Heart left ventricle (tissue), 16 donors: ENCODE measurements around the gene TMEM156. TPM values are rescaled to one million over a fixed set of nuclear protein-coding genes. Genes with fewer than 3 reads are reported as not detected.
A peak's percentile ranks its signal among the peaks of the same experiment; 100 is the strongest.

ENCODE experiments used
- ATAC-seq, 4 donors: fragments of 200-7000 bp; cut with Tn5 transposase; one replicate each; pipeline ENCODE4 v1.9.1; 2020 to 2022; ENCODE audit warnings: moderate library complexity in 4 of 4, mild to moderate bottlenecking in 3 of 4, moderate number of reproducible peaks in 1 of 4
- DNase-seq, 5 donors: peaks; one replicate each; pipeline ENCODE4 v3.0.0-alpha.2; 2020
- H3K27ac ChIP-seq, 12 donors: fragments of 200-600 bp; sonication (generic) in 4 of 12; one replicate each; pipeline versions ENCODE4 v1.5.0 to v1.8.0; 2016 to 2022; ENCODE audit warnings: mild to moderate bottlenecking in 2 of 12
- H3K27me3 ChIP-seq, 9 donors: fragments of 200-600 bp; sonication (generic) in 2 of 9; one replicate each; pipeline versions ENCODE4 v1.5.1 to v1.8.0; 2016 to 2022; ENCODE audit warnings: mild to moderate bottlenecking in 3 of 9
- H3K36me3 ChIP-seq, 9 donors: fragments of 200-600 bp; sonication (generic) in 2 of 9; one replicate each; pipeline versions ENCODE4 v1.5.0 to v1.8.0; 2018 to 2022; ENCODE audit warnings: mild to moderate bottlenecking in 2 of 9
- H3K4me1 ChIP-seq, 12 donors: fragments of 200-600 bp; sonication (generic) in 4 of 12; one replicate each; pipeline versions ENCODE4 v1.5.0 to v1.8.0; 2016 to 2022; ENCODE audit warnings: mild to moderate bottlenecking in 3 of 12
- H3K4me3 ChIP-seq, 12 donors: fragments of 200-600 bp; sonication (generic) in 4 of 12; one replicate each; pipeline versions ENCODE4 v1.5.0 to v1.8.0; 2017 to 2022; ENCODE audit warnings: mild to moderate bottlenecking in 9 of 12, moderate library complexity in 4 of 12
- H3K9me3 ChIP-seq, 12 donors: fragments of 200-600 bp; sonication (generic) in 4 of 12; one replicate each; pipeline versions ENCODE4 v1.5.0 to v1.8.0; 2016 to 2022; ENCODE audit warnings: mild to moderate bottlenecking in 1 of 12
- CTCF ChIP-seq, 12 donors: fragments of 200-600 bp; sonication (generic) in 4 of 12; IDR thresholded peaks; one replicate each; pipeline versions ENCODE4 v1.5.0 to v1.8.0; 2018 to 2022; ENCODE audit warnings: antibody characterized with exemption in 12 of 12, mild to moderate bottlenecking in 5 of 12
- POLR2A ChIP-seq, 2 donors: fragments of 450-650 bp; IDR thresholded peaks; one replicate each; pipeline ENCODE4 v1.6.1; 2017; ENCODE audit warnings: antibody characterized with exemption in 2 of 2, mild to moderate bottlenecking in 2 of 2, moderate library complexity in 2 of 2
- WGBS, 4 donors: extraction: QIAGEN DNeasy Blood & Tissue Kit in 2 of 4; methylation state at CpG; one replicate each; pipeline versions ENCODE4 v1.1.5 to v1.1.7; 2013 to 2018; 5-methylcytosine and 5-hydroxymethylcytosine counted together
- intact Hi-C, 10 donors: fragments of 100-400 bp; cut with DNase I; formaldehyde crosslinking; loops; one replicate each; pipeline versions ENCODE4 v1.11.1 to v1.14.2; 2022
- polyA plus RNA-seq, 2 donors: library from polyadenylated mRNA; stranded (reverse); fragments of 200-250 nt; gene quantifications; one replicate each; pipeline ENCODE4 v1.2.3, GENCODE V29; 2013
- total RNA-seq, 9 donors: library from RNA; depleted of rRNA in 2 of 9; stranded (reverse); fragments of >200 nt in 2 of 9; fragmentation: NEBNext Ultra II Directional in 3 of 9; extraction: Animal tissue kit (Norgen Biotek cat#: 25700) in 3 of 9; gene quantifications; one replicate each; pipeline versions ENCODE4 v1.1.0 to v1.2.4, GENCODE V29; 2016 to 2023
- donor health status: ischemic (EF 13 %, LVEDD 7.1; RV severe dilation, severe dysfunction).
- donor health status: healthy with polysubstance abuse.
- donor health status: DM: no; HTN: yes; CAD: no.
- donor health status: DM: no; HTN: no; CAD: no.
- donor health status: ischemic (EF 25% LVEDD 6.9; RV normal size, moderate dysfunction).
- donor health status: ischemic (EF 25% LVEDD 5.7; RV mildly dilated, moderate dysfunction).
- donor health status: healthy.
- donor health status: DM: yes; HTN: yes; CAD: no.
- donor health status: ischemic (EF 35%, LVEDD 5.7; RV mildly dilated, moderate dysfunction).
- donor health status: nonischemic (EF 11% LVEDD 7.7; RV severe dilation, severe dysfunction).
- donor health status: DM: yes; HTN: yes; CAD: no.
- donor health status: PGD.
- donor health status: ischemic (EF 29% LVEDD 5.4; RV normal size, mild dysfunction).
- donor health status: nonischemic (EF 23%, LVEDD 6.1; RV moderate dilation, normal function).

TMEM156 gene
- total and polyA plus RNA-seq, 11 donors: 0.06 to 2.3 (median 0.14) TPM; not detected in 8

- H3K4me3 ChIP-seq: no peak overlapping the region
- no peaks in the 10 kb centered on the region for H3K36me3 ChIP-seq
- WGBS, 4 donors: 96 to 97% (median 96%) methylated on average over 4 of the region's 4 CpGs
- no peaks in the 10 kb centered on the region for H3K9me3 ChIP-seq
- DNase-seq (no peak), ATAC-seq (no peak)
- intact Hi-C loops: no loop called here
- H3K27ac ChIP-seq: no peak overlapping the region
- TF ChIP-seq POLR2A (IDR thresholded peaks at IDR 0.05) (no peak), CTCF (IDR thresholded peaks at IDR 0.05) (no peak)
- peaks cover 0 to 16% (median under 1%) of the 10 kb centered on the region in 12 donors for H3K4me1 ChIP-seq
- no peaks in the 10 kb centered on the region for H3K27me3 ChIP-seq
Observed at GRCh38 chr4:39053983-39054382, 21.8 kb upstream of the TMEM156 start.

GRCh38 chr4:39051492-39051891 is 19.3 kb upstream of the TMEM156 start:
- Histone ChIP-seq H3K36me3 (no peaks in the 10 kb centered on the region), H3K4me3 (no peak overlapping the region), H3K4me1 (peaks cover 0 to 40% (median 16%) of the 10 kb centered on the region in 12 donors), H3K9me3 (no peaks in the 10 kb centered on the region), H3K27ac (no peak overlapping the region), H3K27me3 (no peaks in the 10 kb centered on the region)
- intact Hi-C loops: no loop called here
- TF ChIP-seq POLR2A (IDR thresholded peaks at IDR 0.05): no peak
- TF ChIP-seq CTCF (IDR thresholded peaks at IDR 0.05): no peak
- no peak for ATAC-seq
- WGBS, 4 donors: 69 to 85% (median 79%) methylated on average over 1 of the region's 1 CpG
- no peak for DNase-seq

- TF ChIP-seq POLR2A (IDR thresholded peaks at IDR 0.05): no peak
- no peak for TF ChIP-seq CTCF (IDR thresholded peaks at IDR 0.05)
- DNase-seq (no peak), ATAC-seq (no peak)
- H3K27me3 ChIP-seq: no peaks in the 10 kb centered on the region
- peaks cover 0 to 47% (median 16%) of the 10 kb centered on the region in 12 donors for H3K4me1 ChIP-seq
- H3K4me3 ChIP-seq: no peak overlapping the region
- 79 to 83% (median 80%) methylated on average over 2 of the region's 2 CpGs for WGBS, 4 donors
- intact Hi-C loops: no loop called here
- no peaks in the 10 kb centered on the region for H3K9me3 ChIP-seq
- no peaks in the 10 kb centered on the region for H3K36me3 ChIP-seq
- H3K27ac ChIP-seq: no peak overlapping the region
Observed at GRCh38 chr4:39050590-39050989, 18.4 kb upstream of the TMEM156 start.

- Histone ChIP-seq H3K27me3 (no peaks in the 10 kb centered on the region), H3K4me3 (no peak overlapping the region), H3K27ac (peak overlapping the region in 1 of 12 donors; percentile 87), H3K9me3 (no peaks in the 10 kb centered on the region), H3K36me3 (no peaks in the 10 kb centered on the region), H3K4me1 (peaks cover 0 to 57% (median 16%) of the 10 kb centered on the region in 12 donors)
- 55 to 67% (median 58%) methylated on average over 1 of the region's 1 CpG for WGBS, 4 donors
- no peak for ATAC-seq
- TF ChIP-seq CTCF (IDR thresholded peaks at IDR 0.05) (no peak), POLR2A (IDR thresholded peaks at IDR 0.05) (no peak)
- no peak for DNase-seq
- intact Hi-C loops: loop anchor here in 3 of 10 donors (5.0 to 10.0 kb wide), 2 partner anchors 54 to 104 kb away; no protein-coding TSS in a partner anchor
Observed at GRCh38 chr4:39048311-39048710, 16.1 kb upstream of the TMEM156 start.
